DOHH2 (cell line): ENCODE results near the gene PCCA.

Experiments used
- H3F3A ChIP-seq: fragments of 200-600 bp; sonication (generic), shearing (Covaris generic); 2 replicates; pipeline ENCODE4 v1.6.0; 2016; ENCODE audit warnings: antibody characterized with exemption, mild to moderate bottlenecking; ENCODE audit not compliant: control insufficient read depth, insufficient read depth
- H3K27ac ChIP-seq: fragments of 200-600 bp; sonication (generic); 2 replicates; pipeline ENCODE4 v1.5.1; 2014; ENCODE audit warnings: low read depth, mild to moderate bottlenecking, low read length, moderate library complexity
- H3K27me3 ChIP-seq: fragments of 200-600 bp; sonication (generic); 2 replicates; pipeline ENCODE4 v1.6.1; 2014; ENCODE audit warnings: mild to moderate bottlenecking, low read length, mixed read lengths; ENCODE audit not compliant: control insufficient read depth
- H3K36me3 ChIP-seq: fragments of 200-600 bp; sonication (generic); 2 replicates; pipeline ENCODE4 v1.6.1; 2014; ENCODE audit warnings: mild to moderate bottlenecking, low read length, moderate library complexity, mixed read lengths; ENCODE audit not compliant: control insufficient read depth
- H3K4me1 ChIP-seq: fragments of 200-600 bp; sonication (generic); 2 replicates; pipeline ENCODE4 v1.6.1; 2014; ENCODE audit warnings: mild to moderate bottlenecking, low read length, mixed read lengths; ENCODE audit not compliant: control insufficient read depth
- H3K4me2 ChIP-seq: fragments of 200-600 bp; sonication (generic); 2 replicates; pipeline ENCODE4 v1.6.0; 2014; ENCODE audit warnings: mild to moderate bottlenecking, low read length, moderate library complexity
- H3K4me3 ChIP-seq: fragments of 200-600 bp; sonication (generic); 2 replicates; pipeline ENCODE4 v1.5.1; 2014; ENCODE audit warnings: mild to moderate bottlenecking, low read length, mixed read lengths
- H3K79me2 ChIP-seq: fragments of 200-600 bp; sonication (generic); 2 replicates; pipeline ENCODE4 v1.6.1; 2014; ENCODE audit warnings: mild to moderate bottlenecking, low read length, mixed read lengths; ENCODE audit not compliant: control insufficient read depth
- H3K9me2 ChIP-seq: fragments of 200-600 bp; sonication (generic); replicated peaks from 2 replicates; pipeline ENCODE4 v1.6.1; 2014; ENCODE audit warnings: mild to moderate bottlenecking, low read length, mixed read lengths; ENCODE audit not compliant: control insufficient read depth
- H3K9me3 ChIP-seq: fragments of 200-600 bp; sonication (generic); 2 replicates; pipeline ENCODE4 v1.6.1; 2014; ENCODE audit warnings: antibody characterized with exemption, low read length, mixed read lengths; ENCODE audit not compliant: control insufficient read depth, insufficient read depth
- H4K20me1 ChIP-seq: fragments of 200-600 bp; sonication (generic); 2 replicates; pipeline ENCODE4 v1.6.0; 2014; ENCODE audit warnings: low read depth, mild to moderate bottlenecking, antibody characterized with exemption, low read length, moderate library complexity; ENCODE audit not compliant: control insufficient read depth, insufficient read depth
- CTCF ChIP-seq: fragments of 200-600 bp; sonication (generic); IDR thresholded peaks from one replicate; pipeline ENCODE4 v1.5.1; 2014; ENCODE audit warnings: antibody characterized with exemption, mild to moderate bottlenecking, low read depth, low read length; ENCODE audit not compliant: poor library complexity, severe bottlenecking
- EZH2phosphoT487 ChIP-seq: fragments of 200-600 bp; sonication (generic); IDR thresholded peaks from 2 replicates; pipeline ENCODE4 v1.6.1; 2017; ENCODE audit warnings: borderline replicate concordance, mild to moderate bottlenecking, antibody characterized with exemption, low read length, moderate library complexity, mixed read lengths

The PCCA gene

GRCh38 chr13:100470866-100471505, 382.1 kb downstream of the PCCA start:
- Histone ChIP-seq H3K4me2 (no peak overlapping the region), H3K4me3 (no peak overlapping the region), H3K4me1 (no peaks in the 10 kb centered on the region), H3K9me3 (no peaks in the 10 kb centered on the region), H3K9me2 (no peaks in the 10 kb centered on the region), H3K36me3 (no peaks in the 10 kb centered on the region), H3K27ac (no peak overlapping the region), H3K79me2 (no peaks in the 10 kb centered on the region), H3F3A (no peaks in the 10 kb centered on the region), H4K20me1 (no peaks in the 10 kb centered on the region), H3K27me3 (no peaks in the 10 kb centered on the region)
- no peak for TF ChIP-seq EZH2phosphoT487
- TF ChIP-seq CTCF: no peak

- H3K79me2 ChIP-seq: no peaks in the 10 kb centered on the region
- no peak overlapping the region for H3K27ac ChIP-seq
- H3K9me3 ChIP-seq: no peaks in the 10 kb centered on the region
- H3K4me2 ChIP-seq: no peak overlapping the region
- H3K36me3 ChIP-seq: no peaks in the 10 kb centered on the region
- no peak overlapping the region for H3K4me3 ChIP-seq
- no peaks in the 10 kb centered on the region for H3K4me1 ChIP-seq
- no peaks in the 10 kb centered on the region for H3K27me3 ChIP-seq
- no peaks in the 10 kb centered on the region for H3F3A ChIP-seq
- TF ChIP-seq CTCF (no peak), EZH2phosphoT487 (no peak)
- no peaks in the 10 kb centered on the region for H3K9me2 ChIP-seq
- no peaks in the 10 kb centered on the region for H4K20me1 ChIP-seq
Measured at GRCh38 chr13:100473087-100473486, 384.2 kb downstream of the PCCA start.

- Histone ChIP-seq H3K79me2 (no peaks in the 10 kb centered on the region), H3K36me3 (no peaks in the 10 kb centered on the region), H4K20me1 (no peaks in the 10 kb centered on the region), H3K4me2 (no peak overlapping the region), H3K9me3 (no peaks in the 10 kb centered on the region), H3F3A (no peaks in the 10 kb centered on the region), H3K4me3 (no peak overlapping the region), H3K9me2 (no peaks in the 10 kb centered on the region), H3K27me3 (no peaks in the 10 kb centered on the region), H3K27ac (no peak overlapping the region), H3K4me1 (no peaks in the 10 kb centered on the region)
- no peak for TF ChIP-seq CTCF
- no peak for TF ChIP-seq EZH2phosphoT487
Measured at GRCh38 chr13:100473501-100474044, 384.7 kb downstream of the PCCA start.
